Natural killer cell (primary cell): Measurements from ENCODE around the gene CTNS. TPM values are rescaled to one million over a fixed set of nuclear protein-coding genes. Genes with fewer than 3 reads are reported as not detected.
"Not testable (repeated sequence)": the region's sequence is repeated elsewhere in the genome, so short reads cannot be mapped to it uniquely, and the experiment has no call there.

Source experiments
- ATAC-seq, 3 donors: fragments of 150-1000 bp in 2 of 3; fragments of 200-7000 bp in 1 of 3; cut with Tn5 transposase; 1 replicate in 1 of 3; 2 replicates in 2 of 3; pipeline ENCODE4 v1.10.0; 2021; ENCODE audit warnings: mild to moderate bottlenecking in 2 of 3, moderate library complexity in 2 of 3
- DNase-seq, 2 donors: peaks; one replicate each; pipeline versions ENCODE4 v3.0.0 to v3.0.0-alpha.2; 2013 to 2021; ENCODE audit warnings: mixed read lengths in 1 of 2
- H3K27ac ChIP-seq: one replicate; pipeline ENCODE4 v1.5.1; 2013; ENCODE audit warnings: mild to moderate bottlenecking, low read length
- H3K27me3 ChIP-seq: one replicate; pipeline ENCODE4 v1.6.1; 2013; ENCODE audit warnings: low read length; ENCODE audit not compliant: control insufficient read depth, insufficient read depth
- H3K36me3 ChIP-seq: one replicate; pipeline ENCODE4 v1.6.1; 2013; ENCODE audit warnings: low read length; ENCODE audit not compliant: control insufficient read depth, insufficient read depth
- H3K4me1 ChIP-seq: one replicate; pipeline ENCODE4 v1.6.1; 2013; ENCODE audit warnings: low read length; ENCODE audit not compliant: control insufficient read depth, insufficient read depth
- H3K4me3 ChIP-seq: one replicate; pipeline ENCODE4 v1.5.1; 2013; ENCODE audit warnings: low read length
- H3K9me3 ChIP-seq: one replicate; pipeline ENCODE4 v1.6.1; 2013; ENCODE audit warnings: low read length; ENCODE audit not compliant: control insufficient read depth, insufficient read depth
- H3K27ac Mint-ChIP-seq, 2 donors: one replicate each; pipeline ENCODE4 v1.8.0; 2022; ENCODE audit warnings: mild to moderate bottlenecking in 2 of 2, mixed read lengths in 2 of 2, moderate library complexity in 1 of 2
- H3K27me3 Mint-ChIP-seq, 2 donors: one replicate each; pipeline ENCODE4 v1.8.0; 2022; ENCODE audit warnings: low read depth in 2 of 2, mixed read lengths in 2 of 2
- H3K36me3 Mint-ChIP-seq: one replicate; pipeline ENCODE4 v1.8.0; 2022; ENCODE audit warnings: mixed read lengths
- H3K4me1 Mint-ChIP-seq, 2 donors: one replicate each; pipeline ENCODE4 v1.8.0; 2022; ENCODE audit warnings: mixed read lengths in 2 of 2
- H3K4me3 Mint-ChIP-seq: one replicate; pipeline ENCODE4 v1.8.0; 2022; ENCODE audit warnings: mild to moderate bottlenecking, moderate library complexity, mixed read lengths
- H3K9me3 Mint-ChIP-seq, 2 donors: one replicate each; pipeline ENCODE4 v1.8.0; 2022; ENCODE audit warnings: mixed read lengths in 2 of 2
- WGBS: methylation state at CpG from one replicate; pipeline ENCODE4 v1.1.7; 2013; ENCODE audit warnings: missing lambda C conversion rate; ENCODE audit not compliant: insufficient coverage; 5-methylcytosine and 5-hydroxymethylcytosine counted together
- intact Hi-C: fragments of 100-400 bp; cut with micrococcal nuclease; formaldehyde crosslinking; loops from one replicate; pipeline ENCODE4 v1.14.2; 2022
- total RNA-seq, 4 donors: library from RNA; stranded (reverse); fragments of 120-200 nt in 1 of 4; gene quantifications; one replicate each; pipeline versions ENCODE4 v1.2.3 to v1.2.4, GENCODE V29; 2013 to 2022
- TF ChIP-seq, protein P1 (sequence below): fragments of 200-600 bp; IDR thresholded peaks from one replicate; pipeline ENCODE4 v1.8.0; 2022; ENCODE audit warnings: antibody characterized with exemption

The CTNS gene
- total RNA-seq, 3 donors from 2014 or later (not counting 1 experiment from before 2014, with no cell fraction given), result 7.6 to 24.2 (median 9.6) TPM

DNA sequence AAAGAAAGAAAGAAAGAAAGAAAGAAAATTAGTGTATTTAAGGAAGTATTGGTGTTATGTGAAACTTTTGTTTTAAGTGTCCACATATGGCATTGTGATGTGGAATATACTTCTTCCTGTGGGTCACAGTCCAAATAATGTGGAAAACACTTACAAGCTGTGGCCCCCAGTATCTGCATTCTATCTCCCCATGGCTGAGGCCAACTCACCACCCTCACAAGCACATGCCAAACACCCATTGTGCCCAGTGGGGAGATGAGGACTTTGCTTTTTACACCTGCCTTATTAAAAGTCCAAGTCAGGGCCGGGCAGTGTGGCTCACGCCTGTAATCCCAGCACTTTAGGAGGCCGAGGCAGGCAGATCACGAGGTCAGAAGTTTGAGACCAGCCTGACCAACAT is 63.4 kb downstream of the CTNS start:
- no peaks in the 10 kb centered on the region for H3K27me3 Mint-ChIP-seq
- H3K27ac Mint-ChIP-seq, result no peak overlapping the region
- Histone ChIP-seq H3K4me1 (peaks cover 27% of the 10 kb centered on the region), H3K36me3 (no peaks in the 10 kb centered on the region), H3K27ac (no peak overlapping the region), H3K9me3 (no peaks in the 10 kb centered on the region), H3K27me3 (no peaks in the 10 kb centered on the region), H3K4me3 (no peak overlapping the region)
- DNase-seq (no peak), ATAC-seq (no peak)
- H3K4me3 Mint-ChIP-seq, result no peak overlapping the region
- TF ChIP-seq, protein P1, sequence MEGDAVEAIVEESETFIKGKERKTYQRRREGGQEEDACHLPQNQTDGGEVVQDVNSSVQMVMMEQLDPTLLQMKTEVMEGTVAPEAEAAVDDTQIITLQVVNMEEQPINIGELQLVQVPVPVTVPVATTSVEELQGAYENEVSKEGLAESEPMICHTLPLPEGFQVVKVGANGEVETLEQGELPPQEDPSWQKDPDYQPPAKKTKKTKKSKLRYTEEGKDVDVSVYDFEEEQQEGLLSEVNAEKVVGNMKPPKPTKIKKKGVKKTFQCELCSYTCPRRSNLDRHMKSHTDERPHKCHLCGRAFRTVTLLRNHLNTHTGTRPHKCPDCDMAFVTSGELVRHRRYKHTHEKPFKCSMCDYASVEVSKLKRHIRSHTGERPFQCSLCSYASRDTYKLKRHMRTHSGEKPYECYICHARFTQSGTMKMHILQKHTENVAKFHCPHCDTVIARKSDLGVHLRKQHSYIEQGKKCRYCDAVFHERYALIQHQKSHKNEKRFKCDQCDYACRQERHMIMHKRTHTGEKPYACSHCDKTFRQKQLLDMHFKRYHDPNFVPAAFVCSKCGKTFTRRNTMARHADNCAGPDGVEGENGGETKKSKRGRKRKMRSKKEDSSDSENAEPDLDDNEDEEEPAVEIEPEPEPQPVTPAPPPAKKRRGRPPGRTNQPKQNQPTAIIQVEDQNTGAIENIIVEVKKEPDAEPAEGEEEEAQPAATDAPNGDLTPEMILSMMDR, result no peak
- H3K9me3 Mint-ChIP-seq, result no peaks in the 10 kb centered on the region
- no peaks in the 10 kb centered on the region for H3K36me3 Mint-ChIP-seq
- peaks cover 7 to 20% of the 10 kb centered on the region in 2 donors for H3K4me1 Mint-ChIP-seq
- intact Hi-C loops, result no loop called here
- 86% methylated on average over 4 of the region's 4 CpGs for WGBS

DNA sequence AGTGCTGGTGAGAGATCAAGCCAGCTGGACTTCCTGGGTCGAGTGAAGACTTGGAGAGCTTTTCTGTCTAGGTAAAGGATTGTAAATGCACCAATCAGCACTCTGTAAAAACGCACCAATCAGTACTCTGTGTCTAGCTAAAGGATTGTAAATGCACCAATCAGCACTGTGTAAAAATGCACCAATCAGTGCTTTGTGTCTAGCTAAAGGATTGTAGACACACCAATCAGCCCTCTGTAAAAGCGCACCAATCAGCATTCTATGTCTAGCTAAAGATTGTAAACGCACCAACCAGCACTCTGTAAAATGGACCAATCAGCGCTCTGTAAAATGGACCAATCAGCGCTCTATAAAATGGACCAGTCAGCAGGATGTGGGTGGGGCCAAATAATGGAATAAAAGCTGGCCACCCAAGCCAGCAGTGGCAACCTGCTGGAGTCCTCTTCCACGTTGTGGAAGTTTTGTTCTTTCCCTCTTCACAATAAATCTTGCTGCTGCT is 65.5 kb downstream of the CTNS start:
- H3K27me3 Mint-ChIP-seq, H3K36me3 Mint-ChIP-seq, ATAC-seq, H3K27ac Mint-ChIP-seq, H3K36me3 ChIP-seq, intact Hi-C loops, H3K9me3 ChIP-seq, H3K27ac ChIP-seq, H3K4me3 Mint-ChIP-seq, H3K4me3 ChIP-seq, H3K9me3 Mint-ChIP-seq, DNase-seq, H3K27me3 ChIP-seq: not testable (repeated sequence)
- H3K4me1 Mint-ChIP-seq, result peaks cover 8 to 13% of the 10 kb centered on the region in 2 donors
- H3K4me1 ChIP-seq, result peaks cover 12% of the 10 kb centered on the region
- WGBS, result 96% methylated on average over 7 of the region's 7 CpGs

DNA sequence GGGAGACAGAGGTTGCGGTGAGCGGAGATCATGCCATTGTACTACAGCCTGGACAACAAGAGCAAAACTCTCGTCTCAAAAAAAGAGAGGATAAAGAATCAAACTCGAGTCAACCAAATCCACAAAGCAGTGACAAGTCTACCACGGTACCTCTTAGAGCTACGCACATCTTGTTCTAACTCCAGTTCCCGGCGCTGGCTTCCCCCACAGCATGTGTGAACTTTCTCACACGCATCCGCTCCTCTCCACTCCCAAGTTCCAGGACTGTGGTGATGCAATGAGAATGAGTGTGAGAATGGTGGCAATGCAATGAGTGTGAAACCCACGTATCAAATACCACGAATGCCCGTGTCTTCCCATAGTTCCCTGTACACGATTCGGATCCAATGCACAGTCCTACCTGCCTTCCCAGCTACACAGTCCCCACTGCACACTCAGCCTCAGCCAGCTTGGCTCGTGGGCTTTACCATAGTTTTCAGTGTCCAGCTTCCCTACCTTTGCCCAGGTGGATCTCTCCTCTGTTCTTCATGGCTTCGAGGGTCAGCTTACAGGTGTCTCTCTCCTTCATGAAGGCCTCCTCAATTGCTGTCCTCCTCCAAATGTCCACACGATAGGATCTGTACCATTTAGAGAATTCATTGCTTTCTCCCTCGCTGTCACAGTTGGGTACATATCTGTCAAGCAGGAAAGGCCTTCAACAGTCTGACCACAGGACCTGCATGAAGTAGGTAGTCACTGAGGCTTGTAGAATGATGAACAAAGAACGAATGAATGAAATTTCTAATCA is 68.6 kb downstream of the CTNS start:
- Histone ChIP-seq H3K9me3 (no peaks in the 10 kb centered on the region), H3K4me1 (peaks cover 12% of the 10 kb centered on the region), H3K27ac (no peak overlapping the region), H3K4me3 (no peak overlapping the region), H3K36me3 (no peaks in the 10 kb centered on the region), H3K27me3 (no peaks in the 10 kb centered on the region)
- H3K9me3 Mint-ChIP-seq, result no peaks in the 10 kb centered on the region
- TF ChIP-seq, protein P1, result no peak
- WGBS, result 58% methylated on average over 20 of the region's 20 CpGs
- H3K36me3 Mint-ChIP-seq, result no peaks in the 10 kb centered on the region
- no peaks in the 10 kb centered on the region for H3K27me3 Mint-ChIP-seq
- ATAC-seq (peak; percentile 37 to 72 (median 44)), DNase-seq (no peak)
- H3K27ac Mint-ChIP-seq, result no peak overlapping the region
- intact Hi-C loops, result no loop called here
- peak overlapping the region; percentile 3 for H3K4me3 Mint-ChIP-seq
- H3K4me1 Mint-ChIP-seq, result peaks cover 8 to 18% of the 10 kb centered on the region in 2 donors

DNA sequence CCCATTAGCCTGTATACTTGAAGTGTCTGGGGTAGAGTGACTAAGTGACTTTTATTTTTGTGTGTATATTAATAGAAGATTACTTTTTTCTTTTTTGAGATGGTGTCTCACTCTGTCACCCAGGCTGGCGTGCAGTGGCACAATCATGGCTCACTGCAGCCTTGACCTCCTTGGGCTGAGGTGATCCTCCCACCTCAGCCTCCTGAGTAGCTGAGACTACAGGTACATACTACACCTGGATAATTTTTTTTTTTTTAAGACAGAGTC is 69.1 kb downstream of the CTNS start:
- H3K9me3 Mint-ChIP-seq, H3K27me3 ChIP-seq, H3K9me3 ChIP-seq, intact Hi-C loops, H3K27ac ChIP-seq, H3K4me3 ChIP-seq, DNase-seq, H3K27me3 Mint-ChIP-seq, H3K27ac Mint-ChIP-seq, H3K36me3 Mint-ChIP-seq, H3K36me3 ChIP-seq: not testable (repeated sequence)
- Mint-ChIP-seq H3K4me1 (peaks cover 10 to 21% of the 10 kb centered on the region in 2 donors), H3K4me3 (peak overlapping the region; percentile 3)
- 100% methylated on average over 1 of the region's 1 CpG for WGBS
- peak in 1 of 3 donors; percentile 10 for ATAC-seq
- peaks cover 15% of the 10 kb centered on the region for H3K4me1 ChIP-seq
